DOHH2 (cell line): ENCODE measurements around the gene COBLL1.
A peak's percentile ranks its signal among the peaks of the same experiment; 100 is the strongest.

Experiments used
- H3F3A ChIP-seq: fragments of 200-600 bp; sonication (generic), shearing (Covaris generic); 2 replicates; pipeline ENCODE4 v1.6.0; 2016; ENCODE audit warnings: antibody characterized with exemption, mild to moderate bottlenecking; ENCODE audit not compliant: control insufficient read depth, insufficient read depth
- H3K27ac ChIP-seq: fragments of 200-600 bp; sonication (generic); 2 replicates; pipeline ENCODE4 v1.5.1; 2014; ENCODE audit warnings: low read depth, mild to moderate bottlenecking, low read length, moderate library complexity
- H3K27me3 ChIP-seq: fragments of 200-600 bp; sonication (generic); 2 replicates; pipeline ENCODE4 v1.6.1; 2014; ENCODE audit warnings: mild to moderate bottlenecking, low read length, mixed read lengths; ENCODE audit not compliant: control insufficient read depth
- H3K36me3 ChIP-seq: fragments of 200-600 bp; sonication (generic); 2 replicates; pipeline ENCODE4 v1.6.1; 2014; ENCODE audit warnings: mild to moderate bottlenecking, low read length, moderate library complexity, mixed read lengths; ENCODE audit not compliant: control insufficient read depth
- H3K4me1 ChIP-seq: fragments of 200-600 bp; sonication (generic); 2 replicates; pipeline ENCODE4 v1.6.1; 2014; ENCODE audit warnings: mild to moderate bottlenecking, low read length, mixed read lengths; ENCODE audit not compliant: control insufficient read depth
- H3K4me2 ChIP-seq: fragments of 200-600 bp; sonication (generic); 2 replicates; pipeline ENCODE4 v1.6.0; 2014; ENCODE audit warnings: mild to moderate bottlenecking, low read length, moderate library complexity
- H3K4me3 ChIP-seq: fragments of 200-600 bp; sonication (generic); 2 replicates; pipeline ENCODE4 v1.5.1; 2014; ENCODE audit warnings: mild to moderate bottlenecking, low read length, mixed read lengths
- H3K79me2 ChIP-seq: fragments of 200-600 bp; sonication (generic); 2 replicates; pipeline ENCODE4 v1.6.1; 2014; ENCODE audit warnings: mild to moderate bottlenecking, low read length, mixed read lengths; ENCODE audit not compliant: control insufficient read depth
- H3K9me2 ChIP-seq: fragments of 200-600 bp; sonication (generic); replicated peaks from 2 replicates; pipeline ENCODE4 v1.6.1; 2014; ENCODE audit warnings: mild to moderate bottlenecking, low read length, mixed read lengths; ENCODE audit not compliant: control insufficient read depth
- H3K9me3 ChIP-seq: fragments of 200-600 bp; sonication (generic); 2 replicates; pipeline ENCODE4 v1.6.1; 2014; ENCODE audit warnings: antibody characterized with exemption, low read length, mixed read lengths; ENCODE audit not compliant: control insufficient read depth, insufficient read depth
- H4K20me1 ChIP-seq: fragments of 200-600 bp; sonication (generic); 2 replicates; pipeline ENCODE4 v1.6.0; 2014; ENCODE audit warnings: low read depth, mild to moderate bottlenecking, antibody characterized with exemption, low read length, moderate library complexity; ENCODE audit not compliant: control insufficient read depth, insufficient read depth
- EZH2phosphoT487 ChIP-seq: fragments of 200-600 bp; sonication (generic); IDR thresholded peaks from 2 replicates; pipeline ENCODE4 v1.6.1; 2017; ENCODE audit warnings: borderline replicate concordance, mild to moderate bottlenecking, antibody characterized with exemption, low read length, moderate library complexity, mixed read lengths
- TF ChIP-seq, protein P1 (sequence below): fragments of 200-600 bp; sonication (generic); IDR thresholded peaks from one replicate; pipeline ENCODE4 v1.5.1; 2014; ENCODE audit warnings: antibody characterized with exemption, mild to moderate bottlenecking, low read depth, low read length; ENCODE audit not compliant: poor library complexity, severe bottlenecking

COBLL1 gene

DNA sequence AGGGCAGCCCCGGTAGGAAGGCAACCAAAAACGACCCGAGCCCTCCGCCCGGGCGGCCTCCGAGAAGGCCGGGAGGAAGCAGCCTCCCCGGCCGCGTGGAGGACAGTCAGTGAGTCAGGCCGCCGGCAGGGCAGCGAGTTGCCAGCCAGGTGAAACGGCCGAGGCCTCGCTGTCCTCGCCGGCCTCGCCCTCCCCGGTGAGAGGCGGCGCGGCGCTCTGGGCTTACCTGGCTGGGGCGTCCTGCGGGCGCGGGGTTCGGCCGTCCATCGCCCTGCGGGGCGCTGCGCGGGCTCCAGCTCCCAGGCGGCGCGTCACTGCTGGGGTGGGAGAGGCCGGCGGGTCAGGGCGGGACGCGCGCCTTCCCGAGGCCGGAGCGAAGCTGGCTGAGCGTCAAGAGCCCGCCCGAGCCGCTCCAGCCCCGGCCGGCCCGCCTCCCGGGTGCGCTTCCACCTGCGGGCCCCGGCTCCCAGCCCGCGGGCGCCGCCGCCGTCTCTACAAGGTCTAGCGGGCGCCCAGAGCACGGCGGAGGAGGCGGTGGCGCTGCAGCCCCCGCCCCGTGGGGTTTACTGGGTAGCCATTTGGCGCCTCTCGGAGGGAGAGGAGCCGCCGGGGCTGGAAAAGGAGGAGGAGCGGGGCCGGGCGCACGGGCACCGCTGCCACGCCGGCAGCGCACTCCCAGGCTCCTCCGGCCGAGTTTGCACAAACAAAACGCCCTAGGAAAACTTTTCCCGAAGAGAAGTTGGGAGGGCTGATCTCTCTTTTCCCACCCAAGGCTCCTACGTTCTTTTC lies 499 bp downstream of the COBLL1 start:
- peaks cover 14% of the 10 kb centered on the region for H3F3A ChIP-seq
- no peaks in the 10 kb centered on the region for H3K36me3 ChIP-seq
- H3K4me3 ChIP-seq = peak overlapping the region; percentile 79
- H3K79me2 ChIP-seq = peaks cover 3% of the 10 kb centered on the region; the same call in 1 of the 2 replicates
- H3K27me3 ChIP-seq = peaks cover 12% of the 10 kb centered on the region
- H3K4me2 ChIP-seq = peak overlapping the region; percentile 95
- H3K9me2 ChIP-seq = no peaks in the 10 kb centered on the region
- H3K9me3 ChIP-seq = no peaks in the 10 kb centered on the region
- H4K20me1 ChIP-seq = no peaks in the 10 kb centered on the region
- H3K4me1 ChIP-seq = peaks cover 31% of the 10 kb centered on the region
- H3K27ac ChIP-seq = peak overlapping the region; percentile 36
- no peak for TF ChIP-seq EZH2phosphoT487
- TF ChIP-seq, protein P1, sequence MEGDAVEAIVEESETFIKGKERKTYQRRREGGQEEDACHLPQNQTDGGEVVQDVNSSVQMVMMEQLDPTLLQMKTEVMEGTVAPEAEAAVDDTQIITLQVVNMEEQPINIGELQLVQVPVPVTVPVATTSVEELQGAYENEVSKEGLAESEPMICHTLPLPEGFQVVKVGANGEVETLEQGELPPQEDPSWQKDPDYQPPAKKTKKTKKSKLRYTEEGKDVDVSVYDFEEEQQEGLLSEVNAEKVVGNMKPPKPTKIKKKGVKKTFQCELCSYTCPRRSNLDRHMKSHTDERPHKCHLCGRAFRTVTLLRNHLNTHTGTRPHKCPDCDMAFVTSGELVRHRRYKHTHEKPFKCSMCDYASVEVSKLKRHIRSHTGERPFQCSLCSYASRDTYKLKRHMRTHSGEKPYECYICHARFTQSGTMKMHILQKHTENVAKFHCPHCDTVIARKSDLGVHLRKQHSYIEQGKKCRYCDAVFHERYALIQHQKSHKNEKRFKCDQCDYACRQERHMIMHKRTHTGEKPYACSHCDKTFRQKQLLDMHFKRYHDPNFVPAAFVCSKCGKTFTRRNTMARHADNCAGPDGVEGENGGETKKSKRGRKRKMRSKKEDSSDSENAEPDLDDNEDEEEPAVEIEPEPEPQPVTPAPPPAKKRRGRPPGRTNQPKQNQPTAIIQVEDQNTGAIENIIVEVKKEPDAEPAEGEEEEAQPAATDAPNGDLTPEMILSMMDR = peak; percentile 19

DNA sequence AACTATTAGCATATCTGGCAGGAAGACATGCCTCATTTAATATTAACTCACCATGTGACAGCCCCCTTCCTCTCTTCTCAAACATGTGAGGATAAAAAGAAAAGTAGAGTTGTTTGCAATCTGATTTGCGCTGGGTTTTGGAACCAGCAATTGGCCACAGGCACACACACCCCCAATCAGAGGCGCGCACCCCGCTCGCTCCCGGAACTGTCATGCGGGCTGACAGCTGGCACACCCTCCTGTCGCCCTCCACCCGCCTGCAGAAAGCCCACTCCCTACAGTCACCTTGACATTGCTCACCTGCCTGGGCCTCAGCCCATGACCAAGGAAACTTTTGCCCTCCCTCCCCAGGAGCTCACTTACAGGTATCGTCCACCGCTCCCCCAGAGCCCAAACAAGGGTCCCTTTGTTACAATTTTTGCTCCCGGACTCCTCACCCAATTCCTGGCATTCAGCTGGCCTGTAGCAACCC lies 1.1 kb downstream of the COBLL1 start:
- Histone ChIP-seq H4K20me1 (no peaks in the 10 kb centered on the region), H3K4me1 (peaks cover 34% of the 10 kb centered on the region), H3K4me2 (peak overlapping the region; percentile 95), H3K79me2 (peaks cover 3% of the 10 kb centered on the region; the same call in 1 of the 2 replicates), H3K27ac (no peak overlapping the region; the same call in 1 of the 2 replicates), H3K4me3 (peak overlapping the region; percentile 79), H3K36me3 (no peaks in the 10 kb centered on the region), H3K27me3 (peaks cover 12% of the 10 kb centered on the region), H3K9me3 (no peaks in the 10 kb centered on the region), H3F3A (peaks cover 14% of the 10 kb centered on the region), H3K9me2 (no peaks in the 10 kb centered on the region)
- TF ChIP-seq, protein P1 = no peak
- no peak for TF ChIP-seq EZH2phosphoT487

DNA sequence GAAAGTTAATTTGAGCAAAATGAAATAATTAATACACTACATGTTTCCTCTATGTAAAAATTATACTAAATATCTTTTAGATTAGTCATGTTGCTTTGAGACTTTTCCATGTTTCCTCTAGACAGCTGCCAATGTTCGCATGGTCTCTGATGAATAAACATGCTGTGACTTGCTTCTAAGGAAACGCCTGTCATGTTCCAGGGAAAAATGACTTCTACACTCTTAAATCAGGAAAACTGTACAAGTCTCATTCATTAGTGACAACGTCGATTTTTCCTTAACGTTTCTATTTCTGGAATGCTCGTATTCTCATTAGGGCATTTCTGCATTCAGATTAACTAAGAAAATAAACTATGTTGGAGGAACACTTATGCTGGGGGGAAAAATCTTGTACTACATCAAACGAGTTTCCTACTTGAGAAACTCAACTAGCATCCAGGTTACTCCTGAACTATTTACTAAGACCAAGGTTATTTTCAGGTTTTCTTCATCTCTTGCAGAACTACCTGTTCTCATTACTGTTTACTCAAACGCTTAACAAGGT lies 1.6 kb downstream of the COBLL1 start:
- Histone ChIP-seq H3K9me2 (no peaks in the 10 kb centered on the region), H3K4me2 (peak overlapping the region; percentile 95), H3K4me3 (peak overlapping the region; percentile 79), H3K4me1 (peaks cover 39% of the 10 kb centered on the region), H3K9me3 (no peaks in the 10 kb centered on the region), H3F3A (peaks cover 14% of the 10 kb centered on the region), H4K20me1 (no peaks in the 10 kb centered on the region), H3K27me3 (peaks cover 12% of the 10 kb centered on the region), H3K27ac (no peak overlapping the region), H3K36me3 (no peaks in the 10 kb centered on the region), H3K79me2 (peaks cover 3% of the 10 kb centered on the region; the same call in 1 of the 2 replicates)
- TF ChIP-seq, protein P1 = no peak
- TF ChIP-seq EZH2phosphoT487 = no peak
